Small intestine (tissue), 7 donors: ENCODE measurements around the gene HMOX1. TPM values are rescaled to one million over a fixed set of nuclear protein-coding genes. Genes with fewer than 3 reads are reported as not detected.
"Not testable (repeated sequence)": the region's sequence is repeated elsewhere in the genome, so short reads cannot be mapped to it uniquely, and the experiment has no call there.

Source experiments
- DNase-seq, 2 donors: peaks; one replicate each; pipeline versions ENCODE4 v3.0.0 to v3.0.0-alpha.2; 2013
- FAIRE-seq: peaks from 2 replicates; lab custom pipeline; 2012; peaks lifted over from hg19 to GRCh38; lab: Jason Lieb, UNC
- H3K27ac ChIP-seq, 3 donors: one replicate each; pipeline ENCODE4 v1.5.1; 2013; ENCODE audit warnings: low read length in 2 of 3, mild to moderate bottlenecking in 2 of 3, control low read depth in 1 of 3, inconsistent platforms in 1 of 3, low read depth in 1 of 3, moderate library complexity in 1 of 3
- H3K27me3 ChIP-seq, 3 donors: one replicate each; pipeline ENCODE4 v1.6.1; 2013; ENCODE audit warnings: low read length in 3 of 3, inconsistent platforms in 1 of 3; ENCODE audit not compliant: control insufficient read depth in 3 of 3, insufficient read depth in 3 of 3
- H3K36me3 ChIP-seq, 3 donors: one replicate each; pipeline ENCODE4 v1.6.1; 2013; ENCODE audit warnings: low read length in 3 of 3, inconsistent platforms in 1 of 3, low read depth in 1 of 3, mild to moderate bottlenecking in 1 of 3, moderate library complexity in 1 of 3; ENCODE audit not compliant: control insufficient read depth in 3 of 3, insufficient read depth in 2 of 3
- H3K4me1 ChIP-seq, 3 donors: one replicate each; pipeline ENCODE4 v1.6.1; 2013; ENCODE audit warnings: low read length in 2 of 3, inconsistent platforms in 1 of 3, low read depth in 1 of 3, mild to moderate bottlenecking in 1 of 3, moderate library complexity in 1 of 3; ENCODE audit not compliant: control insufficient read depth in 3 of 3, insufficient read depth in 2 of 3
- H3K4me3 ChIP-seq, 3 donors: one replicate each; pipeline ENCODE4 v1.5.1; 2013; ENCODE audit warnings: low read length in 3 of 3, control low read depth in 1 of 3, inconsistent platforms in 1 of 3, low read depth in 1 of 3, mild to moderate bottlenecking in 1 of 3, moderate library complexity in 1 of 3
- H3K9me3 ChIP-seq, 2 donors: one replicate each; pipeline ENCODE4 v1.6.1; 2013; ENCODE audit warnings: low read depth in 1 of 2, low read length in 1 of 2; ENCODE audit not compliant: control insufficient read depth in 2 of 2, insufficient read depth in 1 of 2
- WGBS, 3 donors: extraction: QIAGEN DNeasy Blood & Tissue Kit; methylation state at CpG; one replicate each; pipeline ENCODE4 v1.1.7; 2013; 5-methylcytosine and 5-hydroxymethylcytosine counted together
- polyA plus RNA-seq, 4 donors: library from polyadenylated mRNA; stranded (reverse) in 3 of 4; unstranded in 1 of 4; fragments of 200-250 nt in 3 of 4; fragments of 120-200 nt in 1 of 4; gene quantifications; one replicate each; pipeline versions ENCODE4 v1.2.1 to v1.2.3, GENCODE V29; 2013
- donor health status: healthy with polysubstance abuse.
- donor health status: control.
- donor health status: control.
- donor health status: Bipolar disorder and iron deficiency.
- donor health status: healthy.

The HMOX1 gene
- polyA plus RNA-seq, 4 donors: 22.3 to 119 (median 79.8) TPM

DNA sequence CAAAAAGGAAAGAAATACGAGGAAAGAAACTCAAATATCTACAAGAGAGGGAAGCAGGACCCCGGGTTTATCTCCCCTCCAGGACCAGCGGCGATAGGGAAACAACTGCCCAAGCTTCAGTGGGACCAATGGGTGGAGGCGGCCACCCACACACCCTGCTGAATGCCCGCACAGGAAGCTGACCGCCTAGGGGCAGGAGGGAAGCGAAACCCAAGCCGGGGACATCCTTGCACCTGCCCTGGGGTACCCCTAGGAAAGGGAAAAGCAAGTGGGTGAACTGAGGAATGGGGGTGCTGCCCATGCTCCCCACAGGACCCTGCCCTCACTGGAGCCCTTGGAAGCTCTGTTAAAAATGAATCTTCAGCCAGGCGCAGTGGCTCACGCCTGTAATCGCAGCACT lies 27.6 kb upstream of the HMOX1 start:
- no peaks in the 10 kb centered on the region for H3K9me3 ChIP-seq
- FAIRE-seq: no peak
- 67 to 87% (median 84%) methylated on average over 12 of the region's 12 CpGs for WGBS, 3 donors
- H3K4me1 ChIP-seq: peaks cover 0 to 27% (median 0%) of the 10 kb centered on the region in 3 donors
- no peak overlapping the region for H3K27ac ChIP-seq
- no peak overlapping the region for H3K4me3 ChIP-seq
- no peak for DNase-seq
- peaks cover 0 to 11% (median 0%) of the 10 kb centered on the region in 3 donors for H3K36me3 ChIP-seq
- H3K27me3 ChIP-seq: no peaks in the 10 kb centered on the region

- Histone ChIP-seq H3K36me3 (peaks cover 0 to 3% (median 0%) of the 10 kb centered on the region in 3 donors), H3K4me3 (no peak overlapping the region), H3K27me3 (no peaks in the 10 kb centered on the region), H3K4me1 (peaks cover 0 to 27% (median 0%) of the 10 kb centered on the region in 3 donors), H3K9me3 (no peaks in the 10 kb centered on the region), H3K27ac (no peak overlapping the region)
- 77 to 84% (median 82%) methylated on average over 4 of the region's 4 CpGs for WGBS, 3 donors
- no peak for FAIRE-seq
- no peak for DNase-seq
Observed at GRCh38 chr22:35354068-35354467, 26.8 kb upstream of the HMOX1 start.

DNA sequence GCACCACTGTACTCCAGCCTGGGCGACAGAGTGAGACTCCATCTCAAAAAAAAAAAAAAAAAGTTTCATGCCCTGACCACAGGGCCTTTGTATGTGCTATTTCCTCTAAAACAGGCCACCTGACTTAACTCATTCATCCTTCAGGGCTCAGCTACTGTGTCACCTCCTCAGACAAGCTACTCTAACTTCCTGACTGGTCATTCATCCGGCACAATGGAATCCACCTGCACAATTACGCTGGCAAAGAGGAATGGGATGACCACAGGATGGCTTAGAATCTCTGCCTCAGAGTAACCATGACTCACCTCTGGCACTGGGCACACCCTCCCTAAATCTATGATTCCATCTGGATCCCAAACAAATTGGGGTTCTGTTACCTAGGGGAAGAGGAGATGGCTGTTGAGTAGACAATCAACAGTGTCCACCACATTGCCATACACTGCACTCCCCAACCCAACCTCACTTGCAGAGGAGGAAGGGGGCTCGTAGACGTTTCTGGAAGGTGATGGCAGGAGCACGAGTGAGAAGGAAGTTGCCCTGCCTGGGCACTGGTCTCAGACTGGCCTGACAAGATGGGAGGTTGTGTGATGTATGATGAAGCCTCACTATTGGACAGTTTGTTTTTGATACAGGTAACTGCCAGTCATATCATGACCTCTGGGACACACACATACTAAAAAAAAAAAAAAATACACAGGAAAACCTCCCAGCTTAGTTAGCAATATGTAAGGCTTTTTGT lies 22.8 kb upstream of the HMOX1 start:
- Histone ChIP-seq H3K9me3 (no peaks in the 10 kb centered on the region), H3K27ac (no peak overlapping the region), H3K4me3 (no peak overlapping the region), H3K27me3 (no peaks in the 10 kb centered on the region), H3K4me1 (peaks cover 0 to 10% (median 2%) of the 10 kb centered on the region in 3 donors), H3K36me3 (no peaks in the 10 kb centered on the region)
- DNase-seq (no peak), FAIRE-seq (no peak)
- WGBS, 3 donors: 65 to 85% (median 67%) methylated on average over 6 of the region's 6 CpGs

- Histone ChIP-seq H3K27me3 (no peaks in the 10 kb centered on the region), H3K36me3 (no peaks in the 10 kb centered on the region), H3K9me3 (no peaks in the 10 kb centered on the region), H3K4me3 (no peak overlapping the region), H3K4me1 (peaks cover 0 to 10% (median 2%) of the 10 kb centered on the region in 3 donors), H3K27ac (no peak overlapping the region)
- 86 to 92% (median 88%) methylated on average over 9 of the region's 9 CpGs for WGBS, 3 donors
- FAIRE-seq (no peak), DNase-seq (no peak)
Observed at GRCh38 chr22:35359380-35360065, 21.4 kb upstream of the HMOX1 start.

DNA sequence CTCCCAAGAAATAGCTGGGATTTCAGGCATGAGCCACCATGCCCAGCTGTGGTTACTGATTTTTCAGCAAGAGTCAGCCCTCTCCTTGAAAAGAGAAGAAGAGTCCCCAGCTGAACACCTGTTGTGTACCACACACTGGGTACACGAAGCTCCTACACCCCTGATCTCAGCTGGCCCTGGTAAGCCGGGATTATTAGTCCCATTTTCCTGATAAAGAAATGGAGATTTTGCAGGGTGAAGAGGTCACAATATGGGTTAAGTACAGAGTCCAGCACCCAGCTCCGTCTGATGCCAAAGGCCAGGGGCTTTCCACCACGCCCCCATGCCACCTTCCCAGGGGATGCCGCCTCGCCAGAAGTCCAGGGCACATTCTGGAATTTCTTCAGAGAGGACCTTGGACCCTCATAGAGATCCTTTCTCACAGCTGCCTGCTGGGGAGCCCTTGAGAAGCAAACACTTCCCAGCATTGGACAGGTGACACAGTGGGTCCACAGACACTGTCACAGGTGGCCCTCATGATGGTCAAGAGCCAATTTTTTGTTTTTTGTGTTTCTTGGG lies 19.8 kb upstream of the HMOX1 start:
- peaks cover 0 to 10% (median 6%) of the 10 kb centered on the region in 3 donors for H3K4me1 ChIP-seq
- peak; percentile 61 to 82 for DNase-seq
- H3K4me3 ChIP-seq: no peak overlapping the region
- no peaks in the 10 kb centered on the region for H3K36me3 ChIP-seq
- H3K27me3 ChIP-seq: no peaks in the 10 kb centered on the region
- WGBS, 3 donors: 8 to 51% (median 29%) methylated on average over 6 of the region's 6 CpGs
- H3K27ac ChIP-seq: peak overlapping the region in 1 of 3 donors; percentile 27
- H3K9me3 ChIP-seq: no peaks in the 10 kb centered on the region
- no peak for FAIRE-seq

DNA sequence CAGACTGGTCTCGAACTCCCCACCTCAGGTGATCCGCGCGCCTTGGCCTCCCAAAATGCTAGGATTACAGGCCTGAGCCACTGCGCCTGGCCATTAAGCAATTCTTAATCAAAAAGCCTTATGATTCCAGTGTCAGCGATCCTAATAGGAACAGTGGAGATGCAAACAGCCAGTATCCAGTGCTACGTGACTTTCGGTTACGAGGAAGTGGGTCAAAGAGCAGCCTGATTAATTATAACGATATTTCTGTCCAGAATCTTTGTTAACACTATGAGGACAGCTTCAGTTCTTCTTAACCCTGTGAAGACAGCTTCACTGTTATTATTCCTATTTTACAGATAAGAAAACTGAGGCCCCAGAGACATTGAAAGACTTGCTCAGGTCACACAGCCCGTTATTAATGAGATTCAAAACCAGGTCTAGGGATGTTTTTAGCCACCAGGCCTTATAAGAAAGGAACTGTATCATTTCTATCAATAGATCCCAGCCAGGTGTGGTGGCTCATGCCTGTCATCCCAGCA lies 17.3 kb upstream of the HMOX1 start:
- peak in 1 of 2 donors; percentile 89 for DNase-seq
- H3K4me1 ChIP-seq: peaks cover 0 to 27% (median 6%) of the 10 kb centered on the region in 3 donors
- no peaks in the 10 kb centered on the region for H3K27me3 ChIP-seq
- H3K27ac ChIP-seq: peak overlapping the region in 2 of 3 donors; percentile 85 to 94
- H3K4me3 ChIP-seq: no peak overlapping the region
- H3K9me3 ChIP-seq: no peaks in the 10 kb centered on the region
- FAIRE-seq: no peak
- H3K36me3 ChIP-seq: no peaks in the 10 kb centered on the region
- 14 to 68% (median 50%) methylated on average over 11 of the region's 11 CpGs for WGBS, 3 donors

DNA sequence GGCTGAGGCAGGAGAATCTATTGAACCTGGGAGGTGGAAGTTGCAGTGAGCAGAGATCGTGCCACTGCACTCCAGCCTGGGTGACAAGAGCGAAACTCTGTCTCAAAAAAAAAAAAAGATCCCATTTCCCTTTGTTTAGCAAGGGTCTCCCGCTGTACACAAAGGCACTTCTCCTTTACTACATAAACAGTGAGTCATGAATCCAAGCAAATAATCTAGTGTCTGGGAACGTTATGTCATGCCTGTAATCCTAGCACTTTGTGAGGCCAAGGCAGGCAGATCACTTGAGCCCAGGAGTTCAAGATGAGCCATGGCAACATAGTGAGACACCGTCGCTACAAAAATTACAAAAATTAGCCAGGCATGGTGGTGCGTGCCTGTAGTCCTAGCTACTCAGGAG lies 16.7 kb upstream of the HMOX1 start:
- H3K27me3 ChIP-seq, H3K4me3 ChIP-seq, H3K9me3 ChIP-seq, H3K36me3 ChIP-seq, FAIRE-seq: not testable (repeated sequence)
- Histone ChIP-seq H3K4me1 (peaks cover 0 to 30% (median 6%) of the 10 kb centered on the region in 3 donors), H3K27ac (peak overlapping the region in 2 of 3 donors; percentile 85 to 94)
- DNase-seq: peak in 1 of 2 donors; percentile 60
- WGBS, 3 donors: 65 to 70% (median 66%) methylated on average over 7 of the region's 7 CpGs

DNA sequence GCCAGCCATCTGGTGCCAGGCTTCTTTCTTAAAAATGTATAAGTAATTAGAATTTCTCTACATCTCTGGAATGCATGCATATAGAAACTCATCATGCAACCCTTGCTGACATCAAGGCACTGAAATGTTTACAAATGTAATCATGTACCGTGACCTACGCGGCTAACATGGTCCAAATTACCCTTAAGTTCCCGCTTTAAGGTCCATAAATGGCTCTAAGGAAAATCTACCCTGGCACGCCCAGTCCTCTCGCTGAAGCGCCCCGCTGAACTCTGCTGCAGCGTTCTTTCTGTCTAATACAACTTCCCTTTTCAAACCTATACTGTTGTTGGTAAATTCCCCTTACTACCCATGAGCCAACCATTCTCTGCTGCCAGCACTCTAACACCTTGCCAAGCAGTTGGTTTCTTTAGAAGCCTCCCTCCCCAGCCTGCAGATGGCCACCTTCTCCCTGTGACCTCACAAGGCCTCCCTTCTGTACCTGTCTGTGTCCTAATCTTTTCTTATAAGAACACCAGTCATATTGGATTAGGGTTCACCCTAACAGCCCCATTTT lies 13.5 kb upstream of the HMOX1 start:
- FAIRE-seq (no peak), DNase-seq (peak; percentile 67 to 81)
- Histone ChIP-seq H3K27me3 (no peaks in the 10 kb centered on the region), H3K4me3 (no peak overlapping the region), H3K4me1 (peaks cover 0 to 24% (median 6%) of the 10 kb centered on the region in 3 donors), H3K9me3 (no peaks in the 10 kb centered on the region), H3K27ac (peak overlapping the region; percentile 39 to 88 (median 65)), H3K36me3 (no peaks in the 10 kb centered on the region)
- 11 to 47% (median 21%) methylated on average over 9 of the region's 9 CpGs for WGBS, 3 donors
